GM12891 (cell line): Measurements from ENCODE around the gene DPP4.

ENCODE experiments used
- POLR2AphosphoS5 ChIP-seq: IDR thresholded peaks from 2 replicates; pipeline ENCODE4 v1.6.1; 2011; ENCODE audit warnings: low read depth, low read length, control low read depth
- TAF1 ChIP-seq: IDR thresholded peaks from 2 replicates; pipeline ENCODE4 v1.6.1; 2011; ENCODE audit warnings: low read depth, low read length, control low read depth

GRCh38 chr2:161952783-161953191 is 121.2 kb downstream of the DPP4 start:
- TF ChIP-seq TAF1 (no peak), POLR2AphosphoS5 (no peak)
